ENCODE measurements around the gene ATXN7L1.
A peak's percentile ranks its signal among the peaks of the same experiment; 100 is the strongest.

Gene ATXN7L1

DNA sequence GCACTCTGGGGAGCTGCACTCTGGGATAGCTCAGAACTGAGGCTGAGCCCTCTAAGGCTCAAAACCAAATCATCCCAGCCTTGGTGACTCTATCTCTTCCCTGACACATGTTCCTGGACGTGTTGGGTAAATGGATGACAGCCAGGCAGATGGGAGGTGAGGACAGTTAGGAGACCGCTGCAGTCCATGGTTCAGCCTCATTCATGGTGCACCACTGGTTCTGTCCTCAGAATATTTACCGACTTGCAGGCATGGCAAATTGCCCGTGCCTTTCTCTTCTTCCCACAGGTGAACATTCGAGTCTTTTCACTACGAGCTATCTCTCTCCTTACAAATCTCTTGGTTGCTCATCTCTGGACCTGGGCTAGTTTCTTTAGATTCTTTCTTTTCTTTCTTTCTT is 214.8 kb downstream of the ATXN7L1 start:
- no peak for DNase-seq

DNA sequence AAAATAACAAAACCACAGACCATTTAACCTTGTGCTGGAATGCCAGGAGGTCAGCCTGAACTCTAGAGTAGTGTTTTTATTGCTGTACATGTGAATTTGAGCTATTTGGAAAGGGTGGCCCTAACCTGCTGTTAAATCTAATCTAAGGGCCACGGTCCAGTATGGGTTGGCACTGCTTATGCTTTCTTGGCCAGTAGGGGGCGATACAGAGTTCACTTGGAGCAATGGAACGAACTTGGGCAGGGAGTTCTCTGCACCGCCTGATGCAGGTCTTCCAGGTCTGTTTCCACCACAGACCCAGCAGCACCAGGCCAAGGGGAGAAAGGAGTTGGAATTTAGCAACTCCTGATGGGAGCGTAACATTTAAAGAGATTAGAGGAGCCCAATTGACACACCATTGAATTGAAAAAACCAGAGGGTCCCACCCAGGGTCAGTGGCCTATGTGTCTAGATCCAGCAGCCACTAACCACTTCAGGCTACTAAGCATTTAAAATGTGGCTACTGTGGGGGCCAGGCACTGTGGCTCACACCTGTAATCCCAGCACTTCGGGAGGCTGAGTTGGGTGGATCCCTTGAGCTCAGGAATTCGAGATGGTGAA is 219.4 kb downstream of the ATXN7L1 start:
- DNase-seq, result peak; percentile 22 to 49 (median 37)

DNA sequence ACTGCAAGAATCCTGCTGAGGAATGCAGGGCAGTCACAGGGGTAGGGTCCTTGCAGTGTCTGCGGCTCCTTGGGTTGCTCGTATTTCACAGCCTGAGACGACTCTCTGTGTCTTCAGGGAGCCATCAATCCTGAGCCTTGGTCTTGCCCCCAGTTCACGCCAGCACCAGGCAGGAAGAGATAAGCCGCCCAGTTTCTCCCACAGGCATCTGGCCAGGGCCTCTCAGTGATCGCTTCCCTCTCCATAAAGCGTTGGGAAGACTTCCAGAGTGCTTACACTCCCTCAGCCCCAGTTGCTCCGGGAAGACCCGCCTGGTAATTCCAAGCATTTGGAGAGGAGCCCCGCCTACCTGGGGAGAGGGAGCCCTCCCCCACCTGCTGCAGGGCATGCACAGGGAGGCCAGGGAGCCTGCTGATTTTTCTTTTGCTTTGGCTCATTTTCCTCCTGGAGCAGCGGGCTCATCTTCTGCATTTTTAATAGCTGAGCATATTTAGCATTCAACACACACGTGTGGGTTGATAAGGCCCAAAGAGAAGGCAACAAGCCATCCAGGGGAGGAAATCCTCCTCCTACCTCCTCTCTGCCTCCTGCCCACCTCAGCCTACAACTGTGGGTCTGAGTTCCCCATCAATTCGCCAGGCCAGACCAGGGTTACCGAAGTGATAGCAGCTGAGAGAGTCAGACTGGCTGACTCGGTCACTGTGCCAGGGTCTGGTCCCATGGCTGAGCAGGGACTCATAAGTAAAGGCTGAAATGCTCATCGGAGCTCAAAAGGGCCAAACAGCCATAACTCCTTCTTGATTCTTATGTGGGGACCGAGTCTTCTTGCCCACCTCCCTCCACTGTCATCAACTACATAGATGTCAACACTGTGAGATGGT is 220.7 kb downstream of the ATXN7L1 start:
- no peak for DNase-seq

DNA sequence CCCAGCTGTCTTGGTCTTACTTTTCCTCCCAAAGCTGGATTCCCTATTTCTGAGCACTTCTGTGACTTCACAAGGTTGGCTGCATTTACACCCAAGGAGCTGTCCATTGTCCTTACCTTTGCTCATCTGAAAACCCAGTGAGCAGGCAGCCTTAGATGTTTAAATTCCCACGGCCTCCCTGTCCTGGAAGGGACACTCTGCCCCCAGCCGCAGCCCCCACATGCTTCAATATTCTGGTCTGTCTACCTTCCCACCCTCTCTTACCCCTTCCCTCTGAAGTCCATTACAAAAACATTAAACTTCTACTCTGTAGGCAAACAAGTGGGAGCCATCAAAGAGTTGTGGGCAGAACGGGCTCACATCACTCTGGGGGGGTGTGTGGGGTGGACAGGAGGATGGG is 221.3 kb downstream of the ATXN7L1 start:
- DNase-seq, result no peak

DNA sequence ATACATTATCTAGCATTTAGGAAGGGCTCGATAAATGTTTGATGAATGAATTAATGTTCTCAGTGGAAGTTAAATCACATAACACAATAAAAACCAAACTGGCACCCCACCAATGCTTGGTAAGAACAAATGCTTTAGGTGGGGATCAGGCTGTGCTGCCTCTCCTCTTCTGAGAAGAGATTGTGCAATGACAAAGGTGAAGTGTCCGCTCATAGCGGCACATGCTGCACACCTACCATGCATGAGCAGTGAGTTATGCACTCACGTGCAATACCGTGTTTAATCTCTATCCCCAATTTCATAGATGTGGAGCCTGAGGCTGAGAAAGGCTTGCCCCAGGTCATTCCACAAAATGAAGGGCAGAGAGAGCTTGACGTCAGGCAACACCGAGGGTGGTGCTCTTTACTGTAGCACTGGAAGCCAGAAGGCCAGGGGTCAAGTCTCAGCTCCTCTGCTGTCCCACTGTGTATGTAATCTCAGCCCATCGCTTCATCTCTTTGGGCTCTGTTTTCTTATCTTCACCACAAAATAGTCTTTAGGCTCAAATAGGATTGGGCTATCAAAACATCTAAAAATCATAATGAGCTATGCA is 222.2 kb downstream of the ATXN7L1 start:
- DNase-seq, result no peak

DNA sequence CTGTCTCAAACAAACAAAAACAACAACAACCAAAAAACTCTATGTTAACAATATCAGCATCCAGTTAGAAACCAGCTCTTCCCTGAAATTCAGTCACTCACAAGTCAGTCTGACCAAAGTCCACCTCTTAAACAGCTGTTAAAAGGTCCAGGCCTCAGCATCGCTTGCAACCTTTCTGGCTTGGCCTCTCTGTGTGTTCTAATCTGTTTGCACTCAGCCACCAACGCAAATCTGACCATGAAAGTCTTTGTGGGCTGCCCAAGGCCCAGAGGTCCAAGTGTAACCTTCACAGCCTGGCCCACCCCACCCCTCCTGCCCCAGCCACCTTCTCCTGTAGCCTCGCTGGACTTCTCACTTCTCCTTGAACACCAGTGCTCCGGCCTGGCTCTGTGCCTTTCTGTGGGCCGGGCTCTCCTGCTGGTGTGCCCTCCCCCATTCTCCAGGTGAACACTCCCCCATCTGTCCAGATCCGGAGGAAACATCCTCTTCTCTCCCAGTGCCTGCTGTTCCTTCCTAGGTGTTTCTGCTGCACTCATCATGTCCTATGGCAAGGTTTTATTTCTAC is 222.9 kb downstream of the ATXN7L1 start:
- no peak for DNase-seq

DNA sequence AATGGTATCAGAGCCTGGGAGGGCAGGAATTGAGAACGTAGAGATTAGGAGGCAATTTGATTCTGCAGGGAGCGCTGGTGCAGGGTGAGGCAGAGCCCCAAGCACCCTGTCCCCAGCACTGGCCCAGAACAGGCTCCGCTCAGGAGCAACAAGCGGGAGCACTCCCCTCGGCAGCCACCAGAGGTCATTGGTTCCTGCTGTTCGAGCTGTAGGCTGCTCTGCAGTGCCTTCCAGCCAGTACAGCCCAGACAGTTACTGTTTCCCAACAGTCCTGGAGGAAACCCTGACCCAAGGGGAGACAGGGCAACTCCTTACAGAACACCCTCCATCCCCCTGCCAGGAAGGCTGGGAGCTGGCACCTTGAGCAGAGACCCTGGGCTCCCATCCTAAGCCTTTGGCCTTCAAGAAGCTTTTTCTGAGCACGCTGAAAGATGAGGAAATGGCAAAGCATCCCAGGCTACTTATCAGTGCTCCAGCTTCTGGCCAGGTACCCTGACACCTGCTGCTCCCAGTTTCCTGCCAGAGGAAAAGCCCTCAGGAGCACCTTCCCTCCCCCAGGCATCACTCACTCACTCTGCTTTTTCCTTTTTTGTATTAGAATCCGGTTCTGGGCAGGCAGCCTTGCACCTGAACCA is 223.9 kb downstream of the ATXN7L1 start:
- DNase-seq, result peak; percentile 10 to 65 (median 46)

DNA sequence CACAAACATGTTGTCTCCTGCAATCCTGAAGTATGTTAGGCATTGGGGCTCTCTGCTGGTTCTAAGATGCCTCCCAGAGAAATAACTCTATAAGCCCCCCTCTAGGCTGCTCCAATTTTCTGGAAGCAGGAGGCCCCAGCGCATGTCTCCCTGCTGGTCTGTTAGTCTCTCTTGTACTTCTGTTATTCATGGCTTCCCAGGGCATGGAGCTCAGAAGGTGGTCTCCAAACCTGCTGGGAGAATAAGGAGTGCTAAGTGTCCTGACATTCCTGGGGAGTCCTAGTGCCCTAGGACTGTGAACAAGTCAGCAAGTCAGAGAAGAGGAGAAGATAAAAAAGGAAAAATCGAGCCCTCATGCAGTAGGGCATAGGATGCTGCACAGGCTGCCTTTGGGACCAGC is 224.6 kb downstream of the ATXN7L1 start:
- DNase-seq, result no peak

DNA sequence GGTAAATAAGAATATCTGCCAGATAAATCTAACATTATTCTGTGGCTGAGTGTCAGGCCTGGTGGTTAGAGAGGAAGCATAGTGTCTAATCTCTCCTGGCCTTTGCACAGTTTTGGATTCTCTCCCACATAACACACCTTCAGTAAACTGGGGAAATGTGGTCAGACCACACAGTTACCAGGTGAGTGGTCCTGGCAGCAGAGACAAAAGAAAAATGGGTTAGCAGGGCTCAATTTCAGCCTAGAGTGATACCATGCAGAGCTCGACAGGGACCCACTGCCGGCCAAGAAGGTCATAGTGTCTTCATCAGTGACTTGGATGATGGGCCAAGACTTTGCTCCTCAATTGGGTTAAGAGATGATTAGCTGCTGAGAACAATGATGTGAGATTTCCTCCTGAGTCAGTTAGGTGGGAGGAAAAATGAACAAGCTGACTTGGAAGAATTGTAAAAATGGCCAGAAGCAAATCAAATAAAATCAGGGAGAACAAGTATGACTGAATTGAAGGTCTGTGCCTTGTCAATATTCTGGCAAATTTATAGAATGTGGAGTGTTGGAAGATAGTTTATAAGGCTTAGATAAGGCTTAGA is 225.9 kb downstream of the ATXN7L1 start:
- DNase-seq, result no peak

DNA sequence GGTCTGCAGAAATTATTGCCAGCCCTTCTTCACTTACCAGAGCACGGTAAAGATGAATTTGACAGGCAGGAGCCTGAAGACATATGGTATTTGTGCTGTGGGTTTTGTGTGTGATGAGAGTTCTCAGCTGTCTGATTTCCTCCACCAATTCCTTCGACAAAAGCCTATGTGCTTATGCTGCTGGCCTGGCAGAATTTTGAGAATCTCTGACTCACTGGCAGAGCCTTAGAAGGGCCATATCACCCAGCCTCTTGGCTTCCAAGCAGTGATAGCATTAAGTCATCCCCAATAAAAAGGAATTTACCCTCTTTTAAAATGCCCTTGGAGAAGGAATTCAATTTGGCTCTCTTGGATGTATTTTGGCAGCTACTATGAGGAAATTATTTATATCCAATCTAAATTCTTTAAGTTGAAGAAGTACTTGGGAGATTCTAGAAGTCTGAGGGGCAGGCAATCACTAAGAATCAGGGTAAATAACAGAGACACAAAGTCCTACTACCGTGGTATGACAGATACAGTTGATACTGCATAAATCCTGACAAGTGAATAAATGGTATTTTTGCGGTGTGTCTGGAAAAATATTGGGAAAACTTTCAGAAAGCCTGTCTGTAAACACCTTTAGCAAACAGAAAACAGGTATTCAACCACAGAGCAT is 226.5 kb downstream of the ATXN7L1 start:
- no peak for DNase-seq

DNA sequence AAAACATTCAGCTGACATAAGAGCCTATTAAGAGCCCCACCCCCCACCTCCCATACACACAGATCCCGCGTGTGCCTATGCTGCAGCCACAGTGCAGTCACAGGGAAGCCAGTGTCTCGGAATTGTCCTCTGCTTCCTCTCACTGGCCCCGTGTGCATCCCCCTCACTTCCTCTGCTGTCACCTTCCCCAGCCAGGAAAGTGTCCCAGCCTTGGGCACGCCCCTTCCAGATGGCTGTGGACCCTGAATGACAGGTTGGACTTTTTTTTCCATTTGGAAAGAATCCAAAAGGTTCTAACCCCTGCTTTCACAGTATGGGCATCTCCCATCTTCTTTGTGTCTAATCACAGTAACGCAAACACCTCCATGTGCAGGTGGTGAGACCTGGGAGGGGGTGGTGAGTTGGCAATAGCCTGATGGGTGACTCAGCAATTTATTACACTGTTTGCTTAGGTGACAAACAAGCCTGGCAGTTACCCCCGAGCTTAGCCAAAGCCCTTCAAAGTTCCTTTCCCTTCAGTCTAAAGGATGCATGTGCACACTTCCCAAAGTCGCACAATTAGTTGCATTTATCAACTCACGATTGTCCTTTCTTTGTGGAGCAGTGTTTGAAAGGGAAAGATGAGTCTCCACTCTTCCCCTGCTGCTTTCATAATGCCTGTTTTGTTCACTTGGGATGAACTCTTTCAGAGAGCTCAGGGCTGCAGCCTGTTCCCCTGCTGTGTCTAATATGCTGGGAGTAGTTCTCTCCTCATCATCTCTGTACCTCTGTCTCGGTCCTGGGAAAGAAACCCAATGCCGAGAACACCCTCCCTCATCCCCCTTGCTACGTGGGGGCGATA is 227.6 kb downstream of the ATXN7L1 start:
- no peak for DNase-seq

DNA sequence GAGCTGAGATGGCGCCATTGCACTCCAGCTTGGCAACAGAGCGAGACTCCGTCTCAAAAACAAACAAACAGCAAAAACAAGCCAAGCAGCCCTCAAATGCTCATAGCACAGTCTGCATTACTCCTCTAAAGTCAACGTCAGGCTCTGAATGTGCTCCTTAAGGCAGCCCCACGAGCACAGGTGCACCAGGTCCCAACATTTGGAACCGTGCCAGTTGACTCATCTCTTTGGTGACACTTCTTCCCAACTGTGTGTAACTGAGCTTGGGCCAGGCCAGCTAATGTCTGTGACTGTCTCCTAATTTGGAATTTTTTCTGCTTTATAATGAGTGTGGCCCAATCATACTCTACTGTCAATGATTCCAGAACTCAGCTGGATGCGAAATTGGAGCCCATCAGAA is 228.8 kb downstream of the ATXN7L1 start:
- DNase-seq, result no peak

DNA sequence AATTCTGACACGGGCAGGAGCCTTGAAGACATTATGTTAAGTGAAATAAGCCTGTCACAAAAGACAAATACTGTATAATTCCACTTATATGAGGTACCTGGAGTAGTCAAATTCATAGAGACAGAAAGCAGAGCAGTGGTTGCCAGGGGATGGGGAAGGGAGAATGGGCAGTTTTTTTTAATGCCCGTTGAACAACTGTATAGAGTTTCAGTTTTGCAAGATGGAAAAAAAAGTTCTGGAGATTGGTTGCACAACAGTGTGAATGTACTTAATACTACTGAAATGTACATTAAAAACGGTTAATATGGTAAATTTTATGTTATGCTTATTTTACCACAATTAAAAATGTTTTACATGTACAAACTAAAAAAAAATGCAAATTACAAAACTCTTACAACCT is 231.5 kb downstream of the ATXN7L1 start:
- DNase-seq, result no peak

DNA sequence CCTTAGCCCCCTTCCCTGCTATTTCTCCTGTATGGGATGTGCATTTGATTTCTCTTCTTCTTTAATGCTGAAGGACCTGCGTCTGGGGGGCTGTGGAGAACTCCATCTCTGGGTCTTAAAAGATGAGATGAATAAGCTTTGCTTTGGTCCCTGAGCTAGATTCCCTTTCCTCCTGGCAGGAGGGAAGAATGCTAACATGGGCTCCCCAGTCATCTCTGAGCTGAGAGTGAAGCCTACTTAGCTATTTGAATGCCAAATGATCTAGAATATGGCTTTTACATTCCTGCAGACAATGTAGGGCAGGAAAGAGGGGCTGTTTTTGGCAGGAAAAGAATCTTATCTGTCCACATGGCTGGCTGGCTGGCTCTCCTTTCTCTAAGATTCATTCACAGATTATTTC is 232.5 kb downstream of the ATXN7L1 start:
- no peak for DNase-seq

DNA sequence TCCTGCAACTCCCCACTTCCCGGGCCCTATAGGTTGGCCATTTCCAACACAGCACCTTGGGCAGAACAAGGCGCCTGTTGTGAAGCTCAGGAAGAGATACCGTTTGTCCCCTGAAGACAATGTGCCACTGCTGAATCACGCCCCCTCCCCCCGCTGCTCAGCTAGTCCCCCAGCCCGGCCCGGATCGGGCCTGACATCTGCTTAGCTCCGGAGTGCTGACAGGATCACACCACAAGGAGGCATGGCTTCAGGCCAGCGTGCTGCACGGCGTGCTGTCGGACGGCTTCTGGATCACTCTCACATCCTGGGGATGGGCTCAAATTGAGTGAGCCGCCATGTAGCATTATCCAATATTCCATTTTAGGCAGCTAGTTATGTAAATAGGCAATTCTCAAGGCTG is 233.0 kb downstream of the ATXN7L1 start:
- no peak for DNase-seq

DNA sequence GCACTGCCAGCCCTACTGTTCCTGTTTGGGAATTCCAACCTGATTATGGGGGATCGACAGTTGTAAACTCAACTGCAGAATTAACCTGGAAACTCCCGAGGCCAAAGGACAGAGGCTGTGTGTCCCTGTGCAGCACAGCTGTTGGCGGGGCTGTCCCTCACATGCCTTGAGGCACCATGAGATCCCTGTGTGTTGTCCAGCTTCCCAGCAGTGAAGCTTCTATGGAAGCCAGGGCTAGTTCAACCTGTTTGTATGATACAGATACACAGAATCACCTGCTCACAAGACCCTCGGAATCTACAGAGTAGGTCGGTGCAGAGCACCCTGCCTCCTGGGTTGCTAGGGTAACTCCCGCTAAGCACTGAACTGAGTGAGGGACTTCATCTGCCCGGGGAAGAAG is 234.1 kb downstream of the ATXN7L1 start:
- DNase-seq, result no peak

DNA sequence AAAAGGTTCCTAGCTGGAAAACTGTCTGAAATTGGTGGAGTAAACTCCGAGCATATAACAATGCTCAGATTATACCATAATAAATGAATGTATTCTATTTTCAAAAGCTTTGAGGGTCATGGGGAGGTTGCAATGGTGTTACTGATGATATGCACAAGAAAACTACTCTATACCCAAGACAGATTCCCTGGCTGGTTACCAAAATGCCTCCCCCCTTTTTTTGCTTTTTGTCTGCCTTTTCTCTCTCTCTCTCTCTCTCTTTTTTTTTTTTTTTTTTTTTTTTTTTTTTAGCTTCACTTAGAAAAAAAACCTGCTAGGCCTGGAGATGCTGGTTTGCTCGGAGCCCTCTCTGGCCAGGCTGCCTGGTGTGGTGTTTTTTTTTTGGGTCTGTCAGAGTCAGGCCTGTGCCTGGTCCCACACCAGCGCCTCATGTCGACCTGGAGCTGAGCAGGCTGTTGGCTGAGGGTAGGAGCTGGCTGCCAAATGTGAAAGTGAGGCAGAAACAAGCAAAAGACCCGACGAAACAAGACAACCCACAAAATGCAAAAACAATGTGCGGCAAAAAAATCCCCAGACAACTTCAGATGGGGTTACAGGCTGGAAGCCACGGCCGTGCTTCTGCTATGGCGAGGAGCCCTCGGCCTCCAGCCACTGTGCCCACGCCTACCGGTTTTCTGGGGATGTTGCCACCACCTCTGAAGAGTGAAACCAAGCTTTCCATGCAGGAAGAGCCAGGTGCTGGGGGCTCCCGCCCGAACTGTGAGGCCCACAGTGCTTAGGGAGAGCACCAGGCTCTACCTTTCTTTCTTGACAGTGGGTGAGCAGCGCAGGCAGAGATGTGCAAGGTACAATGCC is 235.2 kb downstream of the ATXN7L1 start:
- DNase-seq, result no peak

DNA sequence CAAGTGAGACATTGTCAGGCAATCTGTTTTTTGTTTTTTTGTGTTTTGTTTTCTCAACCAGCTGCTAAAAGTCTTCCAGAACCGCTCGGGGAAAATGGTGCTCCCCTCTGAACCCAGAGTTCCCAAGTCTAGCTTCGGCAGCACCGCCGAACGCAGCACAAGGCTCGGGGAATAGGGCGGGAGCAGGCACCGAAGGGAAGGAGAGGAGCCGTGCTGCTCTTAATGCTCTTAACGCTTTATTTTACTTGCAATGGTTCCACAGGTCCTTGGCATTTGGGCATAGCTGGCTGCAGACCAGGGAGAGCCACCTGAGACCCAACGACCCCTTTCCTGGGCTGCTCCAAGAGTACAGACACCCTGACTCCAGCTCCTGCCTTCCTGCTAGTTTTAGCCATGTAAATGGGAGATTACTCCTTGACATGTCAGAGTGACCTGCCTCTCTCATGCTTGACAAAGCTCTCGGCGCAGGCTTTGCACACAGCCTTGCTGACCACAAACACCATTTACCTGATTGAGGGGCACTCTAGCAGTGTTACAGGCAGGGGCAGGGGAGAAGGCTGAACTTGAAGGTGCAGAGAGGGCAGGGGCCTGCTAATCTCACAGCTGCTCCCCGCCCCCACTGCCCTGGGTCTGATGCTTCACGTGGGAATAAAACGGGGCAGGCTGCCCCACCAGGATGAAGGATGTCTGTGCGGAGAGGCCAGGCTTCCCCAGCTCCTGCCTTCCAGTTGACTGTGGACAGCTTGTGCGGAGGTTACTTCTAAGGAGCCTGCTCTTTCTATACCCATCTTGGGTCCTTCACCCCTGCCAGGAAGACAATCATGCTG is 236.5 kb downstream of the ATXN7L1 start:
- no peak for DNase-seq

DNA sequence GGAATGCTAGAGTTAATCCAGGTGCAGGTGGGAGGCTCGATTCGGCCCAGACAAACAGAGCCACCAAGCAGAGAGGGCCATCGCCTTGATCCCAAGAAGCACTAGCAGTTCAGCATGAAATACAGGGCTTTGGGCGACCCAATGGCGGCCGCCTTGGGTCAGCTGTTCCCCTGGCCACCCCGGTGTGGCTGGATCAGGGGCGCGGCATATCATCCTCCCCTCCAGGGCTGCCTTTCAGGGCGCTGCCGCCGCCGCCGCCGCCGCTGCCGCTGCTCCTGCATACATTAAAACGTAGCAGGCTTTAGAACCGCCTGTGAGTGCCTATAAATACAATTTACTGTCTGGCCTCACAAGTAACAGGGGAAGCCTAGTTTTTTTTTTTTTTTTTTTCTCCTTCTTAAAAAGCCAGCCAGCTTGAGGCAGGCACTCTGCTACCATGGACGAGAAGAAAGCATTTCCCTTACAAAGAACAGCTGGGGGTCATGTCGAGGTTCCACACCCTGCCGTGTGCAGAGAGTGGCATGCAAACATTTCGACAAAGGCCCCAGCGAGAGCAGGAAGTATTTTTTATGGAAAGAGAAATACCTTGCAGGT is 237.4 kb downstream of the ATXN7L1 start:
- no peak for DNase-seq
